Measurements from ENCODE around the gene EPHA10.

The EPHA10 gene

GRCh38 chr1:37807555-37808368, 42.8 kb upstream of the EPHA10 start, which contains the start of the genes C1orf122 and YRDC (continued):
- TF ChIP-seq, protein P1, sequence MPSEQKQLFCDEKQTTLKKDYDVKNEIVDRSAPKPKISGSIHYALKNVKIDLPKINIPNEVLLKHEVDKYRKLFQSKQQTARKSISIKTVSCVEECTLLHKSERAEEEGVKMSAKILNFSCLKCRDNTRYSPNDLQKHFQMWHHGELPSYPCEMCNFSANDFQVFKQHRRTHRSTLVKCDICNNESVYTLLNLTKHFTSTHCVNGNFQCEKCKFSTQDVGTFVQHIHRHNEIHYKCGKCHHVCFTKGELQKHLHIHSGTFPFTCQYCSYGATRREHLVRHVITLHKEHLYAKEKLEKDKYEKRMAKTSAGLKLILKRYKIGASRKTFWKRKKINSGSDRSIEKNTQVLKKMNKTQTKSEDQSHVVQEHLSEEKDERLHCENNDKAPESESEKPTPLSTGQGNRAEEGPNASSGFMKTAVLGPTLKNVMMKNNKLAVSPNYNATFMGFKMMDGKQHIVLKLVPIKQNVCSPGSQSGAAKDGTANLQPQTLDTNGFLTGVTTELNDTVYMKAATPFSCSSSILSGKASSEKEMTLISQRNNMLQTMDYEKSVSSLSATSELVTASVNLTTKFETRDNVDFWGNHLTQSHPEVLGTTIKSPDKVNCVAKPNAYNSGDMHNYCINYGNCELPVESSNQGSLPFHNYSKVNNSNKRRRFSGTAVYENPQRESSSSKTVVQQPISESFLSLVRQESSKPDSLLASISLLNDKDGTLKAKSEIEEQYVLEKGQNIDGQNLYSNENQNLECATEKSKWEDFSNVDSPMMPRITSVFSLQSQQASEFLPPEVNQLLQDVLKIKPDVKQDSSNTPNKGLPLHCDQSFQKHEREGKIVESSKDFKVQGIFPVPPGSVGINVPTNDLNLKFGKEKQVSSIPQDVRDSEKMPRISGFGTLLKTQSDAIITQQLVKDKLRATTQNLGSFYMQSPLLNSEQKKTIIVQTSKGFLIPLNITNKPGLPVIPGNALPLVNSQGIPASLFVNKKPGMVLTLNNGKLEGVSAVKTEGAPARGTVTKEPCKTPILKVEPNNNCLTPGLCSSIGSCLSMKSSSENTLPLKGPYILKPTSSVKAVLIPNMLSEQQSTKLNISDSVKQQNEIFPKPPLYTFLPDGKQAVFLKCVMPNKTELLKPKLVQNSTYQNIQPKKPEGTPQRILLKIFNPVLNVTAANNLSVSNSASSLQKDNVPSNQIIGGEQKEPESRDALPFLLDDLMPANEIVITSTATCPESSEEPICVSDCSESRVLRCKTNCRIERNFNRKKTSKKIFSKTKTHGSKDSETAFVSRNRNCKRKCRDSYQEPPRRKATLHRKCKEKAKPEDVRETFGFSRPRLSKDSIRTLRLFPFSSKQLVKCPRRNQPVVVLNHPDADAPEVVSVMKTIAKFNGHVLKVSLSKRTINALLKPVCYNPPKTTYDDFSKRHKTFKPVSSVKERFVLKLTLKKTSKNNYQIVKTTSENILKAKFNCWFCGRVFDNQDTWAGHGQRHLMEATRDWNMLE (tag by site-specific recombination; conservative IDR thresholded peaks at IDR 0.05; ENCODE audit: low read depth), result 0 out of 2 replicates have a peak, but pooled peaks have one; percentile 42
- TF ChIP-seq ZBTB20 (tag by site-specific recombination; IDR thresholded peaks at IDR 0.05), result peak; percentile 42; the same call in 1 of the 2 replicates
- TF ChIP-seq SP3 (tag by site-specific recombination; IDR thresholded peaks at IDR 0.05), result peak; percentile 88
- TF ChIP-seq ZSCAN23 (tag by site-specific recombination; IDR thresholded peaks at IDR 0.05), result no peak
- TF ChIP-seq ZNF677 (tag by site-specific recombination; IDR thresholded peaks at IDR 0.05), result 0 out of 2 replicates have a peak, but pooled peaks have one; percentile 23
- peak; percentile 83 for TF ChIP-seq SP2 (tag by site-specific recombination; IDR thresholded peaks at IDR 0.05)
- TF ChIP-seq ZBTB26 (tag by site-specific recombination; optimal IDR thresholded peaks at IDR 0.05), result peak; percentile 51
- peak; percentile 39; the same call in 1 of the 2 replicates for TF ChIP-seq SCRT2 (tag by site-specific recombination; IDR thresholded peaks at IDR 0.05)
- TF ChIP-seq, protein P2, sequence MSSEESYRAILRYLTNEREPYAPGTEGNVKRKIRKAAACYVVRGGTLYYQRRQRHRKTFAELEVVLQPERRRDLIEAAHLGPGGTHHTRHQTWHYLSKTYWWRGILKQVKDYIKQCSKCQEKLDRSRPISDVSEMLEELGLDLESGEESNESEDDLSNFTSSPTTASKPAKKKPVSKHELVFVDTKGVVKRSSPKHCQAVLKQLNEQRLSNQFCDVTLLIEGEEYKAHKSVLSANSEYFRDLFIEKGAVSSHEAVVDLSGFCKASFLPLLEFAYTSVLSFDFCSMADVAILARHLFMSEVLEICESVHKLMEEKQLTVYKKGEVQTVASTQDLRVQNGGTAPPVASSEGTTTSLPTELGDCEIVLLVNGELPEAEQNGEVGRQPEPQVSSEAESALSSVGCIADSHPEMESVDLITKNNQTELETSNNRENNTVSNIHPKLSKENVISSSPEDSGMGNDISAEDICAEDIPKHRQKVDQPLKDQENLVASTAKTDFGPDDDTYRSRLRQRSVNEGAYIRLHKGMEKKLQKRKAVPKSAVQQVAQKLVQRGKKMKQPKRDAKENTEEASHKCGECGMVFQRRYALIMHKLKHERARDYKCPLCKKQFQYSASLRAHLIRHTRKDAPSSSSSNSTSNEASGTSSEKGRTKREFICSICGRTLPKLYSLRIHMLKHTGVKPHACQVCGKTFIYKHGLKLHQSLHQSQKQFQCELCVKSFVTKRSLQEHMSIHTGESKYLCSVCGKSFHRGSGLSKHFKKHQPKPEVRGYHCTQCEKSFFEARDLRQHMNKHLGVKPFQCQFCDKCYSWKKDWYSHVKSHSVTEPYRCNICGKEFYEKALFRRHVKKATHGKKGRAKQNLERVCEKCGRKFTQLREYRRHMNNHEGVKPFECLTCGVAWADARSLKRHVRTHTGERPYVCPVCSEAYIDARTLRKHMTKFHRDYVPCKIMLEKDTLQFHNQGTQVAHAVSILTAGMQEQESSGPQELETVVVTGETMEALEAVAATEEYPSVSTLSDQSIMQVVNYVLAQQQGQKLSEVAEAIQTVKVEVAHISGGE (tag by site-specific recombination; conservative IDR thresholded peaks at IDR 0.05; ENCODE audit: low read depth), result peak; percentile 94
- 0 out of 2 replicates have a peak, but pooled peaks have one; percentile 12 for TF ChIP-seq ZNF600 (tag by site-specific recombination; IDR thresholded peaks at IDR 0.05)
- TF ChIP-seq HOXA7 (CRISPR knock-in tag; IDR thresholded peaks at IDR 0.05; ENCODE audit: borderline replicate concordance), result no peak

- ChIA-PET POLR2A (interaction anchor here (0.8 to 3.3 kb wide), 7 partner anchors 9 to 116 kb away, joined by 3 to 50 read pairs (median 13); partner anchors contain the start of genes CDCA8 and MTF1), CTCF (interaction anchor here (0.5 to 1.4 kb wide), 4 partner anchors 53 to 262 kb away, joined by 3 to 5 read pairs (median 4); no protein-coding TSS in a partner anchor)
- Histone ChIP-seq H3K36me3 (ENCODE audit: control insufficient read depth in 2 of 2, insufficient read depth in 1 of 2, low read length in 2 of 2) (peaks cover 19 to 67% of the 10 kb centered on the region in 2 experiments), H3K9me3 (ENCODE audit: control insufficient read depth, insufficient read depth, low read depth, low read length) (no peaks in the 10 kb centered on the region), H3K27ac (ENCODE audit: extremely low read depth, low read depth, low read length) (peak overlapping the region; percentile 65; the same call in 1 of the 2 replicates), H3K4me1 (ENCODE audit: control insufficient read depth, insufficient read depth, low read length) (peaks cover 3% of the 10 kb centered on the region; the same call in 1 of the 2 replicates), H3K4me3 (ENCODE audit: low read depth, low read length) (peak overlapping the region; percentile 91)
- peak; percentile 39; the same call in 1 of the 2 replicates for TF ChIP-seq ZXDB (tag by site-specific recombination; IDR thresholded peaks at IDR 0.05)
- no peak for TF ChIP-seq ZNF404 (tag by site-specific recombination; IDR thresholded peaks at IDR 0.05)
- TF ChIP-seq, protein P1 (tag by site-specific recombination; conservative IDR thresholded peaks at IDR 0.05; ENCODE audit: low read depth), result no peak
- TF ChIP-seq ZNF785 (tag by site-specific recombination; IDR thresholded peaks at IDR 0.05), result no peak
- TF ChIP-seq ZBTB48 (tag by site-specific recombination; IDR thresholded peaks at IDR 0.05), result 0 out of 2 replicates have a peak, but pooled peaks have one; percentile 79
- no peak for TF ChIP-seq YY1 (tag by site-specific recombination; IDR thresholded peaks at IDR 0.05)
- TF ChIP-seq ZNF639 (tag by site-specific recombination; IDR thresholded peaks at IDR 0.05), result no peak
- no peak for TF ChIP-seq ZNF791 (tag by site-specific recombination; IDR thresholded peaks at IDR 0.05)
Measured at GRCh38 chr1:37807220-37807554, 42.3 kb upstream of the EPHA10 start.
